ENCODE results near the gene KCTD2.
"Not testable (repeated sequence)": the region's sequence is repeated elsewhere in the genome, so short reads cannot be mapped to it uniquely, and the experiment has no call there.

The KCTD2 gene

GRCh38 chr17:75049706-75050105 lies 2.7 kb downstream of the KCTD2 start:
- DNase-seq (ENCODE audit: low read depth in 2 of 2) = no peak

DNA sequence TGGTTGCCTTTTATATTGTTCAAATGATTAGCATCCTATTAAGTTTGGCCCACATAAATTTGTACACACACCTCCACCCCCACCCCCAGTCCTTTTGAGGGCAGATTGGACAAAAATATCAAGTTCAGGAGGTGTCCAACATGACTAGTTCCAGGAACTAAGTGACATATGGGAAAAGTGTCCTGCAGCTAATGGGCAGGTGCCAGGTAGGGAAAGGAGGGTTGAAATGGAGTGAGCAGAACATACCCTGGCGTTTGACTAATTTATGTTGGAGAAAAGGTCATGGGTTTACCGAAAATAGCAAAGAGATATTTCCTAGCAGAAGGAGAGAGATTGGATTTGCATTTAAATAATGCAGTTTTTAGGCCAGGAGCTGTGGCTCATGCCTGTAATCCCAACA lies 4.9 kb downstream of the KCTD2 start:
- DNase-seq (ENCODE audit: low read depth in 2 of 2) = no peak

GRCh38 chr17:75059369-75060345 lies 12.6 kb downstream of the KCTD2 start:
- no peak for DNase-seq (ENCODE audit: low read depth in 2 of 2)

- DNase-seq (ENCODE audit: low read depth in 2 of 2) = no peak
Observed at GRCh38 chr17:75060434-75061054, 13.5 kb downstream of the KCTD2 start.

GRCh38 chr17:75061055-75061438 lies 14.0 kb downstream of the KCTD2 start:
- DNase-seq (ENCODE audit: low read depth in 2 of 2) = no peak

- no peak for DNase-seq (ENCODE audit: low read depth in 2 of 2)
Observed at GRCh38 chr17:75061618-75062017, 14.6 kb downstream of the KCTD2 start.

DNA sequence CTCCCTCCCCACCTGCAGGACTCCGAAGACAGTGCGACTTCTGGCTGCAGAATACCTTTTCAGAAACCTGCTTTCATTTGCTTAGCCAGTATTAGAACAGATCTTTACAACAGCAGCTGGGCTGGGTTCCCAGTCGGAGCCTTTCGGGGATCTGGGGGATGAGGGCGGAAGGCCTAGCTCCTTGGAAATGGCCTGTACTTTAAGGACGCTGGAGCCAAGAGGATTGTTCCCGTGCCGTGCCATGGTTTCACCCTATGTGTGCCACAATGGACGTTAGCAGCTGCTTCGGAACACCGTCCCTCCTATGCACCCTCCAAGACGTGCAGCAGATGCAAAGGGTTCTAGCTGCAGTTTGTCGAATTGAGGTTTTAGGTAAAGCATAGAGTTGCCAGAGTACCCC lies 16.2 kb downstream of the KCTD2 start:
- no peak for DNase-seq (ENCODE audit: low read depth in 2 of 2)

DNA sequence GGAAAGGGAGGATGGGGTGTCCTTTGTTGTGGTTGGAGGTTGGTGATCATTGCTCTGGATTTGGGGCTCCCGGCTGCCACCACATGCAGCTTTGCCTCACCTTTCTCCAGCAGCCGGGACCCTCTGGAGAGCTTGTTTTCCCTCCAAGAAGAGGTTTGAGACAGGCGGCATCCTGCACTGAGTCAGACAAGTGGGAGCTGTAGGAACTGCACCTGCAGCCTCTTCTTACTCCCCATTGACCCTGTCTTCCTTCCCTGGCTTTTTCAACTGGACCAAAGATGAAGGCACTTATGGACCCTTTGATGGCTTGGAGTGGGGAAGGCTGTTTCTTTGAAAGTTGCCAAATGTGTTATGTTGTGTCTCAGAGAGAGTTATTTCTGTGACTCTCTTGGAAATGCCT lies 16.6 kb downstream of the KCTD2 start:
- DNase-seq (ENCODE audit: low read depth in 2 of 2) = no peak

GRCh38 chr17:75064040-75064439 lies 17.0 kb downstream of the KCTD2 start:
- DNase-seq (ENCODE audit: low read depth in 2 of 2) = no peak

DNA sequence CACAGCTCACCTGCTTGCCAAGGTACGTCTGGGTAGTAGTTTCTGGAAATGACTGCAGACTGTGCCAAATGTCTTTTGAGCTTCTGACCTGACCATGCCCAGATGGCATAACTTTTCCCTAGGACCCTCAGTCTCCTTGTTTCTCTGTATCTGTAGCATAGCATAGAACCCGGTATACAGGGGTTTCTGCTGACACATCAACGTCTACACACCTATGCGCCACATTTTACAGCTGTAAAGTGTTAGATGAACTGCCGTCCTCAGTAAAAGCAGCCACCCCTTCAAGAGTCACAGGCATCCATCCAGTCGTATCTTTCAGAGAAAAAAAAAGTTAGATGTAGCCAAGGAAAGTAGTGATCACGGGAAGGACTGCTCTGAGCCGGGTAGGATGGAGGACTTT lies 17.4 kb downstream of the KCTD2 start:
- no peak for DNase-seq (ENCODE audit: low read depth in 2 of 2)

- no peak for DNase-seq (ENCODE audit: low read depth in 2 of 2)
Observed at GRCh38 chr17:75064867-75065561, 18.0 kb downstream of the KCTD2 start.

- no peak for DNase-seq (ENCODE audit: low read depth in 2 of 2)
Observed at GRCh38 chr17:75065562-75066151, 18.6 kb downstream of the KCTD2 start.

DNA sequence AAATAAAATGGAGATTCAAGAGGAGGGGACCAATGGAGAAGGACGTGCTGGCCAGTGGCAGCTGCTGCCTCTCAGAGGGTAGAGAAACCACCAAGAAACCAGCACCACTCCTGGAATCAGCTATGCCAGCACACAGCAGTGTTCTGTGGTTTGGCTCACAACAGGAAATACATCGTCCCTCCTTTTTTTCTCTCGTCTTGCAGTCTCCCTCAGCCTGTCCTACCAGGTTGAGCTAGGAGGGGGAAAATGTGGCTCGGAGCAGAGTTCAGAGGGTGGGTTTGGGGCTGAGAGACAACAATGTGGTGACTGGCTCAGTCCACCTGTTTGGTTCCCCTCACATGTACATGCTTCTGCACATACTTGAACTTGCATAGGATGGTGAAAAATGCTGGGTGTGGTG lies 20.8 kb downstream of the KCTD2 start:
- no peak for DNase-seq (ENCODE audit: low read depth in 2 of 2)

- DNase-seq (ENCODE audit: low read depth in 2 of 2) = no peak
Observed at GRCh38 chr17:75068750-75069149, 21.7 kb downstream of the KCTD2 start.

GRCh38 chr17:75069783-75070182 lies 22.8 kb downstream of the KCTD2 start:
- DNase-seq (ENCODE audit: low read depth in 2 of 2) = no peak

DNA sequence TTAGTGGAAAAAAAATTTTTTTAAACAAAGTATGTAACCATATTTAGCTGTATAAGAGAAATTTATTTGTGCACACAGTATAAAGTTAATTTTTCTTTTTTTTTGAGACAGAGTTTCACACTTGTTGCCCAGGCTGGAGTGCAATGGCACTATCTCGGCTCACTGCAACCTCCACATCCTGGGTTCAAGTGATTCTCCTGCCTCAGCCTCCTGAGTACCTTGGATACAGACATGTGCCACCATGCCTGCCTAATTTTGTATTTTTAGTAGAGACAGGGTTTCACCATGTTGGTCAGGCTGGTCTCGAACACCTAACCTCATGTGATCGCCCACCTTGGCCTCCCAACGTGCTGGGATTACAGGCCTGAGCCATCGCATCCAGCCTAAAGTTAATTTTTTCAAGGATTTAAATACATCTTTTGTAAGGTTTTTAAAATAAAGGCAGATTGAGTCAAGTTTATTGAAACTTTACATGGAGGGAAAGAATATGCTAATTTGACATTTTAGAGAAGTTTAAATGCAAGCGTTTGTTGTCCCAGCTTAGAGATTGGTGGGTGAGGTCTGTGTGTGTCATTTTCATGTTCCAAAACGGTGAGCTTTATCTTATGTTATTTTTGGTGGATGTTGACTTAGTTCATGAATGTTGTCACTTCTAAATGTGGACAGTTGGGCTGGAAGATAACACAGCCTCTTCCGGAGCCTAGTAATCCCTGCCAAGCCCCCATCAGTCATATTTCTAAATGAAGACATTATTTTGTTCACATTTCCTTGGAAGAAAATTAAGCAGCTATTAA lies 24.6 kb downstream of the KCTD2 start:
- not testable (repeated sequence) for DNase-seq (ENCODE audit: low read depth in 2 of 2)

DNA sequence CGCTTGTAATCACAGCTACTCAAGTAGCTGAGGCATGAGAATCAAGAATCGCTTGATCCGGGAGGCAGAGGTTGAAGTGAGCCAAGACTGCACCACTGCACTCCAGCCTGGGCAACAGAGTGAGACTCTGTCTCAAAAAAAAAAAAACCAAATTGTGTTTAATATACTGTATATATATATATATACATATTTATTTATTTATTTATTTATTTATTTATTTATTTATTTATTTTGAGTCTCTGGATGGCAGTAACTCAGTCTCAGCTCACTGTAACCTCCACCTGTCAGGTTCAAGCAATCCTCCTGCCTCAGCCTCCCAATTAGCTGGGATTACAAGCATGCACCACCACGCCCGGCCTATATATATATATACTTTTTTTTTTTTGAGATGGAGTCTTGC lies 25.9 kb downstream of the KCTD2 start:
- not testable (repeated sequence) for DNase-seq (ENCODE audit: low read depth in 2 of 2)

DNA sequence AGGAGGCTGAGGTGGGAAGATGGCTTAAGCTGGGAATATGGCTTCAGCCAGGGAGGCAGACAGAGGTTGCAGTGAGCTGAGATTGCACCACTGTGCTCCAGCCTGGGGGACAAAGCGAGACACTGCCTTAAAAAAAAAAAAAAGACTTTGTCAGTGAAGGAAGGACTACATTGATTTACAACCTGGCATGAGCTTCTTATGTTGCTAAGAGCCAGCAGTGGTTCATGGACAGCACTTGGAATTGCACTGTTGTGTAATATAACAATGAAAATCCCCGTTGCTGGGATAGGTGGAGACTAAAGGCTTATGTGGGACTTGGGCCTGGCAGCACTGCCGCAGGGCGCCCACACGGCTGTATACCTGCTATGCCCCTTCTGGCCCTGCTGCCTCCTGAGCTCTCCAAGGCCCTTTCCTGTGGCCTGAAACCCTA lies 26.6 kb downstream of the KCTD2 start:
- no peak for DNase-seq (ENCODE audit: low read depth in 2 of 2)

GRCh38 chr17:75074532-75074931 lies 27.5 kb downstream of the KCTD2 start:
- no peak for DNase-seq (ENCODE audit: low read depth in 2 of 2)

DNA sequence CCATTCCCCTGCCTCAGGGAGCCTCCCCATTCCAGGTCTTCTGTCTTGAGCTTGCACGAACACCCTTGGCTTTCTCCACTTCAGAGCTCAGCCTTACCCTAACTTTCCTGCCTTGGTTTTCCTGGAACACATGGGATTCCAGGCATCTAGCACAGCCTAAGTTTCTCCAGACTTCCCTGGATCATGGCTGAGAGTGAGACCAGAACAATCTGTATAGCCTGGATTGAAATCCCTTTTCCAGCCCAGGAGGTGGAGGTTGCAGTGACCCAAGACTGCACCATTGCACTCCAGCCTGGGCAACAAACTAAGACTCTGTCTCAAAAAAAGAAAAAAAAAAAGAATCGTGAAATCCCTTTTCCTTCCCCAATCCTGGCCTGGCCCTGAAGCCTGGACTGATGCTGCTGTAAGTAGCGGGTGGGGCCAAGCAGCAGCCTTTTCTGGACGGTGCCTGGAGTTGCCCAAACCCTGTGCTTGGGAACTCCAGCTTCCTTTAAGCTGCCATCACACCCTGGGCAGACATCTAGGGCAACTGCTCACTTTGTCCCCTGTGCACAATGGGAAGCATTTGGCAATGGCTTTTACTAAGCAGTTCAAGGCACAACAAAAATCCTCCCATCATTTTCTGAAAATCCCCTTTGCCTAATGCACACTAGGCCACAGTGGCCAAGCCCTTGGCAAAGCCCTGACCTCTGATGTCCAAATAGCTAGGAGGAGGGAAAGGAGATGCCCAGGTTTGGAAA lies 28.7 kb downstream of the KCTD2 start:
- DNase-seq (ENCODE audit: low read depth in 2 of 2) = no peak

DNA sequence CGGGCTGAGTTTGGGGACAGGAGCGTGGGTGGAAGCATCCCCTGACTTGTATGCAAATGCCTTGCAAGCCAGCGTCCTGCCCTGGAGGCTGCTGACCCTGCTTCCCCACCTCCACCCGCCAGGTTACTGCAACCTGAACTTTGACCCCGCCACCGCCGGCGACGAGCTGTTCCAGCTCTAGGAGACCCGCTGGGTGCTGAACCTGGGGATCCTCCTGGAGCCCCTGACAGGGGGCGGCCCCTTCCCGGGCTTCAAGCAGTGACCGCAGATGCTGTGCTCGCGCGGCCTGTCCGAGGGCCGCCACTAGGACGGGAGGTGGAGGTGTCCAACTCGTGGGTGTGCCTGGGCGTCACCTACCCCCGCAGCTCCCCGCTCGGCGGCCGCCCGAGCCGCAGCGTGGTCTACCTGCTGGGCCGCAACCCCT lies 30.1 kb downstream of the KCTD2 start:
- DNase-seq (ENCODE audit: low read depth in 2 of 2) = no peak

Data from stimulated activated CD8-positive, alpha-beta memory T cell treated with anti-CD3 and anti-CD28 coated beads, Interleukin-15, amount 100 ng/mL, for 4 hours (primary cell).